ENCODE measurements around the gene ASPRV1. TPM values are rescaled to one million over a fixed set of nuclear protein-coding genes. Genes with fewer than 3 reads are reported as not detected.

The ASPRV1 gene
- 1 to 10 TPM in 3 of 4 donors, under 1 TPM in 1; 0.79 to 1.2 (median 1.1) TPM for total RNA-seq
- 0.84 TPM for polyA plus RNA-seq
- long read RNA-seq, donor 1, transcript ASPRV1-201 (1 exons, 2,177 nt): major isoform, 5 of 5 reads
- long read RNA-seq, donor 1, partial matches to known transcripts: 0 of 5 reads
- long read RNA-seq, donor 1, other reads (novel, unspliced or antisense): 0 of 5 reads
- long read RNA-seq, donor 2: 0 reads
- long read RNA-seq, donor 3, partial matches to known transcripts: 0 of 2 reads
- long read RNA-seq, donor 3, other reads (novel, unspliced or antisense): 0 of 2 reads
- long read RNA-seq, donor 4, partial matches to known transcripts: 0 of 2 reads
- long read RNA-seq, donor 4, other reads (novel, unspliced or antisense): 0 of 2 reads

DNA sequence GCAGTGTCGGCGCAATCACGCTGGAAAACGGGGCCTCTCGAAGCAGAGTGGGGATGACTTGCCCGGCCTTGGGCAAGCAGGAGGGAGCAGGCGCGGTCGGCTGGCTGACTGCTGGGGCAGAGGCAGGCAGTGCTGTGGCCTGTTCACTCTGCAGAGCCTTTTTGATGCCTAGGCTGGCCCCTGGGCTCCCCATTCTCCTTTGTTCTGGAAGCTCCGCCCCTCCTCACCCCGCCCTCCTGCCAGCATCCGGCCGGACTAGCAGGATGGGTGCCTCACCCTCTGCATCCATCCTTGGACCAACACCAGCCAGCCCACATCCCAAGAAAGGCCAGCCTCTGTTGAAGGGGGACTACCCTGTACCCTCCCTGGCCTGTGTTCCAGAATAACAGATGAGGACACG, at the start of gene ASPRV1:
TSS of gene ASPRV1 (minus strand) at position 136 of the 400 bp plus-strand sequence. CDS start 195 bp downstream, outside the sequence.
- WGBS: 89% methylated on average over 14 of the region's 14 CpGs
- no peaks in the 10 kb centered on the region for H3K27me3 ChIP-seq (ENCODE audit: control insufficient read depth, insufficient read depth)
- ATAC-seq (peak in 1 of 2 donors; percentile 23), DNase-seq (no peak)
- no peak within 1 kb of the TSS for H3K4me3 ChIP-seq (ENCODE audit: low read length)
- intact Hi-C loops (cut with DNase I): no loop called here
- no peaks in the 10 kb centered on the region for H3K4me1 ChIP-seq (ENCODE audit: control insufficient read depth, insufficient read depth, low read length)
- H3K9me3 ChIP-seq (ENCODE audit: control insufficient read depth, low read length): no peaks in the 10 kb centered on the region
- H3K27ac ChIP-seq (ENCODE audit: low read length): no peak within 1 kb of the TSS

DNA sequence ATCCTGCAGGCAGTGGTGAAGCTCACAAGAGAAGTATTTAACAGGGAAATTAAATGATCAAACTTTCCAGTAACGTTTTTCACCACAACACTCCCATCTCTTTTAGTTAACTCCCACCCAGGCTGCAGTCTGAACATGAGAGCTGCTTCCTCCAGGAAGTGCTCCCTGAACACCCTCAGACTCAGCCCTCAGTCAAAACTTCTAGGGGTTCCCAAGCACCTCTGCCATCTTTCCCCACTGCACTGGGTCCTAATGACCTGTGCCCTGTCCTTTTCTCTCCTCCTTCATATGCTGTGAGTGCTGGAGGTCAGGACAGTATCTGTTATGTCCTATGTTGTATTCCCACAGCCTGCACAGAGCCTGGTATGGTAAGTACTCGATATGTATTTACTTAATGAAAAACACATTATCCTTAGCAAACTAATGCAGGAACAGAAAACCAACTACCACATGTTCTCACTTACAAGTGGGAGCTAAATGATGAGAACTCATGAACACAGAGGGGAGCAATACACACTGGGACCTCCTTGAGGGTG, 49.2 kb upstream of the ASPRV1 start:
- intact Hi-C loops (cut with DNase I): no loop called here
- no peak overlapping the region for H3K27ac ChIP-seq (ENCODE audit: low read length)
- H3K4me1 ChIP-seq (ENCODE audit: control insufficient read depth, insufficient read depth, low read length): peaks cover 4% of the 10 kb centered on the region
- no peak for DNase-seq
- no peak overlapping the region for H3K4me3 ChIP-seq (ENCODE audit: low read length)
- H3K27me3 ChIP-seq (ENCODE audit: control insufficient read depth, insufficient read depth): no peaks in the 10 kb centered on the region
- peak in 1 of 2 donors; percentile 21 for ATAC-seq
- H3K9me3 ChIP-seq (ENCODE audit: control insufficient read depth, low read length): no peaks in the 10 kb centered on the region
- 51% methylated on average over 2 of the region's 2 CpGs for WGBS

DNA sequence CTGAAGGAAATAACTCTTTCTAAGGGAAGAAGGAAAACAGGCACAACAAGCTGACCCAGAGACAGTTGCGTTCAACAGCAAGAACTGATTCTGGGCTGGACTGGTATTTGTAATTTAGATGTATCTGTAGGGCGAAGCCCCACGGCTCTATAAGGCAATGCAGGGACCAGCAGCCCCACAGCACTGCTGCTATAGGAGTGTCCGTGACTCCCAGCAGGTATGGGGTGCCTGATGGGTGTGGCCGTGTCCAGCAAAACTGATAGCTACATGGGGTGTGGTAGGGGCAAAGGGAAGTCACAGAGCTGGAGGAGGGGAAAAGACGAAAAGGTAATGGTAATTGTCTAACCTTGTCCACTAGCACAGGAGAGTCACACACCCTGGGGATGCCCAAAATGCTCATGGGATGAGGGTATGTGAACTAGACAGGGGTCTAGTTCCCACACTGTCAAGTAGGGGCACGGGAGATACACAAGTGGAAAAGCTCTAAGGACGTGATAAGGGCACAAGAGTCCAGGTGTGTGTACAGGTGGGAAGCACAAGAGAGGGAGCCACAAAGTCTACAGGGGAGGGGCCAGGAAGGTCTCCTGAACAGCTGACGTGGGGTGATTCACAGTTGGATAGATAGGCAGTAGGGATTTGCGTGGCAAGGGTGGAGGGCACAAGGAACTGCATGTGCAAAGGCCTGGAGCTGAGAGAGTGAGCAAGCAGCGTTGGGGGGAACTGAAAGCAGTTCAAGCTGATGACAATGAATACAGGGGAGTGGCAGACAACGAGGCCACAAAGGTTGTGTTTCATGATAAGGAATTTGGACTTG, 48.5 kb upstream of the ASPRV1 start:
- peak in 2 of 3 donors; percentile 38 to 57 for DNase-seq
- Histone ChIP-seq H3K4me3 (ENCODE audit: low read length) (no peak overlapping the region), H3K4me1 (ENCODE audit: control insufficient read depth, insufficient read depth, low read length) (peaks cover 4% of the 10 kb centered on the region), H3K9me3 (ENCODE audit: control insufficient read depth, low read length) (no peaks in the 10 kb centered on the region), H3K27me3 (ENCODE audit: control insufficient read depth, insufficient read depth) (no peaks in the 10 kb centered on the region), H3K27ac (ENCODE audit: low read length) (no peak overlapping the region)
- ATAC-seq: peak; percentile 78 to 91
- intact Hi-C loops (cut with DNase I): no loop called here
- WGBS: 79% methylated on average over 12 of the region's 12 CpGs

DNA sequence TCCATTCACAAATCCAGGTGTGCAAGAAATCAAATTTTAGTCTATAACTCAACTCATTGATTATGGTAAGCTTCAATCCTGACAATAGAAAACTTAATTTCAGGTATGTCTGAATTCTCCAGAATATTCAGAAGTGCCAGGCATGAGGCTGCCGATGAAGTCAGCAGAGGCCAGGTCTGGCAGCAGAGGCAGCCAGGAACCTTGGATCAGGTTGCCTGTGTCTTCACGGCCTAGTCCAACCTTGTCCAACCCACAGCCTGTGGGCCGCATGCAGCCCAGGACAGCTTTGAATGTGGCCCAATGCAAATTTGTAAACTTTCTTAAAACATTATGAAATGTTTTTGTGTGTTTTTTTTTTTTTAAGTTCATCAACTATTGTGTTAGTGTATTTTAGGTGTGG, 46.9 kb upstream of the ASPRV1 start:
- no peaks in the 10 kb centered on the region for H3K9me3 ChIP-seq (ENCODE audit: control insufficient read depth, low read length)
- H3K4me1 ChIP-seq (ENCODE audit: control insufficient read depth, insufficient read depth, low read length): peaks cover 4% of the 10 kb centered on the region
- no peaks in the 10 kb centered on the region for H3K27me3 ChIP-seq (ENCODE audit: control insufficient read depth, insufficient read depth)
- 94% methylated on average over 3 of the region's 3 CpGs for WGBS
- H3K4me3 ChIP-seq (ENCODE audit: low read length): no peak overlapping the region
- intact Hi-C loops (cut with DNase I): no loop called here
- no peak overlapping the region for H3K27ac ChIP-seq (ENCODE audit: low read length)
- ATAC-seq (no peak), DNase-seq (no peak)

DNA sequence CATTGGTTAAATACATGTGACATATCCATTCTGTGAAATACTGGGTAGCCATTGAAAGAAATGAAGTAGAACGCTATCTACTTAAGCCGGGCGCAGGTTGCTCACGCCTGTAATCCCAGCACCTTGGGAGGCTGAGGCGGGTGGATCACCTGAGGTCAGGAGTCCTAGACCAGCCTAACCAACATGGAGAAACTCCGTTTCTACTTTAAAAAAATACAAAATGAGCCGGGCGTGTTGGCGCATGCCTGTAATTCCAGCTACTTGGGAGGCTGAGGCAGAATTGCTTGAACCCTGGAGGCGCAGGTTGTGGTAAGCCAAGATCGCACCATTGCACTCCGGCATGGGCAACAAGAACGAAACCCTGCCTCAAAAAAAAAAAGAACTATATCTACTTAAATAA, 45.7 kb upstream of the ASPRV1 start:
- ATAC-seq (no peak), DNase-seq (no peak)
- no peaks in the 10 kb centered on the region for H3K9me3 ChIP-seq (ENCODE audit: control insufficient read depth, low read length)
- H3K27ac ChIP-seq (ENCODE audit: low read length): no peak overlapping the region
- intact Hi-C loops (cut with DNase I): no loop called here
- H3K4me3 ChIP-seq (ENCODE audit: low read length): no peak overlapping the region
- no peaks in the 10 kb centered on the region for H3K27me3 ChIP-seq (ENCODE audit: control insufficient read depth, insufficient read depth)
- WGBS: 96% methylated on average over 13 of the region's 13 CpGs
- H3K4me1 ChIP-seq (ENCODE audit: control insufficient read depth, insufficient read depth, low read length): peaks cover 4% of the 10 kb centered on the region

DNA sequence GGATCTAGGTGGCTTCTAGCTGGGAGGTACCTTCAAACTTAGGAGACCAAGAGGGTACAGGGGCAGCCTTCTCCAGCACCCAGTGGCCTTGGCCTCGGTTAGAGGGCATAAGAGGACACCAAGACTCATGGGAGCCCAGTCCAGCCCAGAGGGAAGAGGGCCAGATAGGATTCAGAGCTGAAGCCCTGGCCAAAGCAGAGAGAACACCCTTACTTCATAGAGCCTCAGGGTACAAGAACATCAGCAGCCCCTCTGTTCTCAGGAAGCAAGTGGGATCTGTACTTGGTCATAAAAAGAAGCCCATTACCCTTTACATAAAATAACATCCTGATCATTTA, 45.0 kb upstream of the ASPRV1 start:
- no peak overlapping the region for H3K4me3 ChIP-seq (ENCODE audit: low read length)
- peaks cover 4% of the 10 kb centered on the region for H3K4me1 ChIP-seq (ENCODE audit: control insufficient read depth, insufficient read depth, low read length)
- H3K9me3 ChIP-seq (ENCODE audit: control insufficient read depth, low read length): no peaks in the 10 kb centered on the region
- H3K27ac ChIP-seq (ENCODE audit: low read length): no peak overlapping the region
- ATAC-seq (no peak), DNase-seq (no peak)
- no peaks in the 10 kb centered on the region for H3K27me3 ChIP-seq (ENCODE audit: control insufficient read depth, insufficient read depth)
- WGBS: 63% methylated on average over 1 of the region's 1 CpG
- intact Hi-C loops (cut with DNase I): no loop called here

DNA sequence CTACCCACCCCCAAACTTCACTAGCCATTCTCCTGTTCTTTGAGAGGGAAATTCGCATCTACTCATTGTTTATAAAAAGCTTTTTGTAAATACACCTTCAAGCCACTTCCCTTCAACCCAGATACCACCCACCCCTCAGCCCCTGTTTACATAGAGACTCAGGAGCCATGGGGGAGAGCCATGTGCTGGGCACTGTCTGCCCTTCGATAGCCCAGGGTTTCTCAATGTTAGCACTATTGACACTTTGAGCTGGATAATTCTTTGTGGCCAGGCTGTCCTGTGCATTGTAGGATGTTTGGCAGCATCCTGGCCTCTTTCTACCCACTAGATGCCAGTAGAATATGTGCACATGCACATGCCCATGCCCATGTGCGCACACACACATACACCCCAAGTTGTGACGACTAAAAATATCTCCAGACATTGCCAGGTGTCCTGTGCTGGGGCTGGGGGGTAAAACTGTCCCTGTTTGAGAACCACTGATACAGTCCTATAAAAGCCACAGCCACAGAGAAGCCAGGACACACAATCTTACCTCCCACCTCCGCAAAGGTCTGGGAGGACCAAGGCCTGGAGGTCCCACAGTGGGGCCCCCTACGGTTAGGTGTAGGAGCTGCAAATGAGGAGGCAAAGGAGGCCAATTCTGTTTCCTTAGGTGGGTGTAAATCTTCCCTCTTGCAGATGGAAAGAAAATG, 44.5 kb upstream of the ASPRV1 start:
- Histone ChIP-seq H3K27me3 (ENCODE audit: control insufficient read depth, insufficient read depth) (no peaks in the 10 kb centered on the region), H3K4me1 (ENCODE audit: control insufficient read depth, insufficient read depth, low read length) (peaks cover 4% of the 10 kb centered on the region), H3K27ac (ENCODE audit: low read length) (no peak overlapping the region), H3K4me3 (ENCODE audit: low read length) (no peak overlapping the region), H3K9me3 (ENCODE audit: control insufficient read depth, low read length) (no peaks in the 10 kb centered on the region)
- intact Hi-C loops (cut with DNase I): no loop called here
- WGBS: 81% methylated on average over 6 of the region's 6 CpGs
- DNase-seq: no peak
- no peak for ATAC-seq

DNA sequence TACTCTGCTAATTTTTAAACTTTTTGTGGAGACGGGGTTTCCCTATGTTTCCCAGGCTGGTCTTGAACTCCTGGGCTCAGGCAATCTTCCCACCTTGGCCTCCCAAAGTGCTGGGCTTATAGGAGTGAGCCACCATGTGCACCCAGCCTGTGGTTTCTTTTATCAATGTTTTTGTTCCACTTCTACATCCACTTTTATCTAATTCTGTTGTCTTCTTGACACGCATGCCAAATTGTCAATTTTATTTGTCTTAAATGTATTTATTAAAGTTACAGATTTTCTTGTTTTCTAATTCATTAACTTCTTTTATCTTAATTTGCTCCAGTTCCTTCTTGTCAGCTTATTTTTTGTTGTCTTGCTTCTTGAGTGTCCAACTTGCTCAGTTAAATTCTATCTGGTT, 43.8 kb upstream of the ASPRV1 start:
- H3K9me3 ChIP-seq (ENCODE audit: control insufficient read depth, low read length): no peaks in the 10 kb centered on the region
- no peaks in the 10 kb centered on the region for H3K27me3 ChIP-seq (ENCODE audit: control insufficient read depth, insufficient read depth)
- WGBS: 95% methylated on average over 2 of the region's 2 CpGs
- H3K4me1 ChIP-seq (ENCODE audit: control insufficient read depth, insufficient read depth, low read length): peaks cover 4% of the 10 kb centered on the region
- no peak for DNase-seq
- H3K27ac ChIP-seq (ENCODE audit: low read length): no peak overlapping the region
- ATAC-seq: no peak
- no peak overlapping the region for H3K4me3 ChIP-seq (ENCODE audit: low read length)
- intact Hi-C loops (cut with DNase I): no loop called here

DNA sequence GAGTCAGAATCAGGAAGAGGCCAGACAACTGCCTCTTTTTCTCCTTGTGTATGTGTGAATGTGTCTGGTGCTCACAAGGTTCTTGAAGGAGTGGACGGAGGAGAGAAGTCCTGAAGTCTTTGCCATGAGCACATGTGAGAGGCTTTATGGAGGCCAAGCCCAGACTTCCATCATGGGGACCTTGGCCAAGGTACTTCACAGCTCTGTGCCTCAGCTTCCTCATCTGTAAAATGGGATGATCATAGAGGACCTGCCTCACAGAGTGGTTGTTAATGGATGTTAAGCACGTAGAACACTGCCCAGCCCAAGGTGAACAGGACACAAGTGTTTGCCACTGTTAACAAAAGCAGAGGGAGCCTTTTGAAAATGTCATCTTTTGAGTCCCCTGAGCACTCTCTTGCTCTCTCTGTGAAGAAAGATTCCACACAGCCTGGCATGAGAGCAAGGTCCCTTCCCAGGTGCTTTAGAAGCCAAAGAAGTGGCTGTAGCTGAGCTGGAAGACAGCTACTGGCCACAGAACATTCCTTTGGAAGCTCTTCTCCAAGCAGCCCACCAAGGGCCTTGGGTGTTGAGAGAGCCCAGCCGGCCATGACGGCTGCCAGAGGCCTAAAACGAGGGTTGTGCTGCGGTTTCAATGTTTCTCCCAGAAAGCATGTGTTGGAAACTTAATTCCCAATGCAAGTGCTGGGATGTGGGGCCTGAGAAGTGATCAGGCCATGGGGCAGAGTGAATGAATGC, 41.8 kb upstream of the ASPRV1 start:
- no peak overlapping the region for H3K4me3 ChIP-seq (ENCODE audit: low read length)
- no peaks in the 10 kb centered on the region for H3K9me3 ChIP-seq (ENCODE audit: control insufficient read depth, low read length)
- peaks cover 4% of the 10 kb centered on the region for H3K4me1 ChIP-seq (ENCODE audit: control insufficient read depth, insufficient read depth, low read length)
- no peaks in the 10 kb centered on the region for H3K27me3 ChIP-seq (ENCODE audit: control insufficient read depth, insufficient read depth)
- H3K27ac ChIP-seq (ENCODE audit: low read length): no peak overlapping the region
- no peak for ATAC-seq
- DNase-seq: no peak
- intact Hi-C loops (cut with DNase I): no loop called here
- 84% methylated on average over 6 of the region's 6 CpGs for WGBS

DNA sequence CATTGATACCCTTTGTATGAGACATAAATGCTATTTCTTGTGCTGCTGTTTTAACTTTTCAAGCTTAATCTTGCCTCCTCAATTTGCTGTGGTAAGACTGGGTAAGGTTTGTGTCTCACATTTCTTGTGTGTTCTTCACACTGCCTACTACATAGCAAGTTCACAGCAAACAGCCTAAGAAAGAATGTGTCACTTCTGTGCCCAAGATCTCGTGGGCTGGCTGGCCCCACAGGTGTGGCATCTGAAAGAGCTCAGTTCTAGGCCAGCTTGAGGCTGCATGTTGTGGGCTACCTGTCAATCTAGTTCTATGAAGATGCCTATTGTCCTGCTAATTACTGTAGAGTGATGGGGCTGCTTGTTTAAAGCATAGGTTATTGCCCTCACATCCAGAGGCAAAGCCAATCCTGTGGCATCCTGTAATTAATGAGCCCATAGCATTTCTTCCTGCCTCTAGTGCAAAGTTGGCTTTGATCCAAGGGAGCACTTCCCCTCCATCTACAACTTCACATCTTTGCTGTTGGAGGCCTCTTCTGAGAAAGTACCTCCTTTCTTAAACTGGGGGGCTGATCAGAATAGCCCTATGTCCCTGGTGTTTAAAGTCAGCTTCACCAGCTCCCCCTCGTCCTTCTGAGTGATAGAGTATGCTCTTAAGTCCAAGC, 40.9 kb upstream of the ASPRV1 start:
- no peak for ATAC-seq
- WGBS: 70% methylated on average over 2 of the region's 2 CpGs

More for the DNA sequence above, 40.9 kb upstream of the ASPRV1 start:
- H3K4me1 ChIP-seq (ENCODE audit: control insufficient read depth, insufficient read depth, low read length): peaks cover 4% of the 10 kb centered on the region
- no peak overlapping the region for H3K27ac ChIP-seq (ENCODE audit: low read length)
- H3K27me3 ChIP-seq (ENCODE audit: control insufficient read depth, insufficient read depth): no peaks in the 10 kb centered on the region
- DNase-seq: no peak
- no peaks in the 10 kb centered on the region for H3K9me3 ChIP-seq (ENCODE audit: control insufficient read depth, low read length)
- H3K4me3 ChIP-seq (ENCODE audit: low read length): no peak overlapping the region
- intact Hi-C loops (cut with DNase I): no loop called here
